SU-DHL-6 (cell line): Measurements from ENCODE around the gene CLIP3.

ENCODE experiments used
- CTCF ChIP-seq: fragments of 200-600 bp; sonication (generic); IDR thresholded peaks from one replicate; pipeline ENCODE4 v1.5.1; 2017; ENCODE audit warnings: antibody characterized with exemption, mild to moderate bottlenecking, low read length, moderate library complexity; ENCODE audit not compliant: insufficient read depth, poor library complexity, severe bottlenecking
- EZH2phosphoT487 ChIP-seq: fragments of 200-600 bp; sonication (generic), shearing (Covaris generic); conservative IDR thresholded peaks from 2 replicates; pipeline ENCODE4 v1.6.1; 2018; ENCODE audit warnings: mild to moderate bottlenecking, antibody characterized with exemption, low read length, moderate library complexity, mixed read lengths

GRCh38 chr19:36072081-36072480 is 39.4 kb upstream of the CLIP3 start:
- TF ChIP-seq CTCF (no peak), EZH2phosphoT487 (no peak)
